Activated CD8-positive, alpha-beta T cell treated with anti-CD3 and anti-CD28 coated beads for 36 hours (primary cell): ENCODE results near the gene ACOT12. TPM values are rescaled to one million over a fixed set of nuclear protein-coding genes. Genes with fewer than 3 reads are reported as not detected.

Source experiments
- ATAC-seq: fragments of 200-7000 bp; cut with Tn5 transposase; one replicate; pipeline ENCODE4 v1.10.0; 2021; ENCODE audit warnings: mild to moderate bottlenecking, moderate library complexity
- CTCF ChIA-PET: fragments of 350-600 bp; sonication (Branson Sonifier 250); formaldehyde crosslinking; loops from one replicate; lab custom pipeline; 2021; ENCODE audit warnings: antibody characterized with exemption; lab: Charles Lee
- POLR2A ChIA-PET: fragments of 350-600 bp; sonication (Branson Sonifier 250); formaldehyde crosslinking; loops from one replicate; lab custom pipeline; 2021; ENCODE audit warnings: antibody characterized with exemption; lab: Charles Lee
- DNase-seq: peaks from one replicate; pipeline ENCODE4 v3.0.0-alpha.2; 2020
- H3K27ac Mint-ChIP-seq: one replicate; pipeline ENCODE4 v1.8.0; 2021; ENCODE audit warnings: mild to moderate bottlenecking, mixed read lengths
- H3K27me3 Mint-ChIP-seq: one replicate; pipeline ENCODE4 v1.8.0; 2021; ENCODE audit warnings: mixed read lengths
- H3K36me3 Mint-ChIP-seq: one replicate; pipeline ENCODE4 v1.8.0; 2021; ENCODE audit warnings: low read depth, mixed read lengths
- H3K4me1 Mint-ChIP-seq: one replicate; pipeline ENCODE4 v1.8.0; 2021; ENCODE audit warnings: low read depth, mixed read lengths
- H3K4me3 Mint-ChIP-seq: one replicate; pipeline ENCODE4 v1.8.0; 2021; ENCODE audit warnings: mild to moderate bottlenecking, moderate library complexity, mixed read lengths
- H3K9me3 Mint-ChIP-seq: one replicate; pipeline ENCODE4 v1.8.0; 2021; ENCODE audit warnings: mixed read lengths
- intact Hi-C: fragments of 100-400 bp; cut with micrococcal nuclease; formaldehyde crosslinking; loops from one replicate; pipeline ENCODE4 v1.10.0; 2022
- total RNA-seq, 2 experiments: library from RNA; stranded (reverse); gene quantifications; one replicate each; pipeline ENCODE4 v1.2.3, GENCODE V29; 2021
- TF ChIP-seq, protein P1 (sequence below): fragments of 200-600 bp; IDR thresholded peaks from one replicate; pipeline ENCODE4 v1.8.0; 2022; ENCODE audit warnings: antibody characterized with exemption, mild to moderate bottlenecking

The ACOT12 gene
- total RNA-seq, 2 experiments from 2014 or later: not detected

DNA sequence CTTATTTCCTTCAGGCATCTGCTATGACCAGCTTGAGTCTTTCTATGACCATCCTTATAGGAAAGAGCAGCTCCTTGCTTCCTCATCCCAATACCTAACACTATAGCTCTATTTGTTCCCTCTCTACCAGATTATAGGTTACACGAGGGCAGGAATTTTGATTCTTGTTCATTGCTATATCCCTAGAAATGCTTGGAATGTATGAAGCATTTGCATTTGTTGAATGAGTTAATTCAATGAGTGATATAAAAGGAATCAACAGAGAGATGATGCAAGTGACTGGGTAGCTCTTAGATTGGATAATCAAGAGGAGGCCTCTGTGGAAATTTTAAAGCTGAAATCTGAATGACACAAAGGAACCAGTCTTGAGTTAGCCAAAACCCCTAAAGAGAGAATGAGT is 78.6 kb downstream of the ACOT12 start:
- no peak overlapping the region for H3K4me3 Mint-ChIP-seq
- POLR2A ChIA-PET: interaction anchor here (3.0 kb wide), 1 partner anchor 13 kb away, joined by 11 read pairs; the partner anchor contains the start of gene ZCCHC9
- intact Hi-C loops: no loop called here
- TF ChIP-seq, protein P1, sequence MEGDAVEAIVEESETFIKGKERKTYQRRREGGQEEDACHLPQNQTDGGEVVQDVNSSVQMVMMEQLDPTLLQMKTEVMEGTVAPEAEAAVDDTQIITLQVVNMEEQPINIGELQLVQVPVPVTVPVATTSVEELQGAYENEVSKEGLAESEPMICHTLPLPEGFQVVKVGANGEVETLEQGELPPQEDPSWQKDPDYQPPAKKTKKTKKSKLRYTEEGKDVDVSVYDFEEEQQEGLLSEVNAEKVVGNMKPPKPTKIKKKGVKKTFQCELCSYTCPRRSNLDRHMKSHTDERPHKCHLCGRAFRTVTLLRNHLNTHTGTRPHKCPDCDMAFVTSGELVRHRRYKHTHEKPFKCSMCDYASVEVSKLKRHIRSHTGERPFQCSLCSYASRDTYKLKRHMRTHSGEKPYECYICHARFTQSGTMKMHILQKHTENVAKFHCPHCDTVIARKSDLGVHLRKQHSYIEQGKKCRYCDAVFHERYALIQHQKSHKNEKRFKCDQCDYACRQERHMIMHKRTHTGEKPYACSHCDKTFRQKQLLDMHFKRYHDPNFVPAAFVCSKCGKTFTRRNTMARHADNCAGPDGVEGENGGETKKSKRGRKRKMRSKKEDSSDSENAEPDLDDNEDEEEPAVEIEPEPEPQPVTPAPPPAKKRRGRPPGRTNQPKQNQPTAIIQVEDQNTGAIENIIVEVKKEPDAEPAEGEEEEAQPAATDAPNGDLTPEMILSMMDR: no peak
- no peak overlapping the region for H3K27ac Mint-ChIP-seq
- H3K9me3 Mint-ChIP-seq: no peaks in the 10 kb centered on the region
- H3K27me3 Mint-ChIP-seq: no peaks in the 10 kb centered on the region
- CTCF ChIA-PET: no interaction called here
- DNase-seq (no peak), ATAC-seq (no peak)
- no peaks in the 10 kb centered on the region for H3K4me1 Mint-ChIP-seq
- peaks cover 14% of the 10 kb centered on the region for H3K36me3 Mint-ChIP-seq

GRCh38 chr5:81314581-81314980 is 79.4 kb downstream of the ACOT12 start:
- TF ChIP-seq, protein P1: no peak
- Mint-ChIP-seq H3K36me3 (peaks cover 14% of the 10 kb centered on the region), H3K9me3 (no peaks in the 10 kb centered on the region), H3K4me1 (no peaks in the 10 kb centered on the region), H3K27ac (no peak overlapping the region), H3K27me3 (no peaks in the 10 kb centered on the region), H3K4me3 (no peak overlapping the region)
- no peak for ATAC-seq
- intact Hi-C loops: no loop called here
- ChIA-PET POLR2A (interaction anchor here (3.0 kb wide), 1 partner anchor 13 kb away, joined by 11 read pairs; the partner anchor contains the start of gene ZCCHC9), CTCF (no interaction called here)
- DNase-seq: no peak

DNA sequence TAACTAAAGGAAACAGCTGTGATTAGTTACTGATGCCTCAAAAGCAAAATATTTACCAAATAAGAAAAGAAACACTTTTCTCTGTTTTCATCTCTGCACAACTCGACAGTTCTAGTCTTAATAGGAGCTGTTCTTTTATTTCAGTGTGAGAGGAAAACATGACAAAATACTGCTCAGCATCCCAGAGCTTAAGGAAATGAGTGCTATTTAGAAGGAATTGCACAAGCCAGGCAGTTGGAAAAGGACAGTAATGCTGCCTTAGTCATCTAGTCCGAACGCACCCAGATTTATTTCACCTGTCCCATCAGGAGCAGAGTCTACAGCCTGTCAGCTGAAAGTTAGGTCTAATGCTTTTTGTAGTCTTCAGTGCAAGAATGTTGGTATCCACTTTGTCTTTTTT is 80.2 kb downstream of the ACOT12 start:
- H3K36me3 Mint-ChIP-seq: peaks cover 14% of the 10 kb centered on the region
- H3K27me3 Mint-ChIP-seq: no peaks in the 10 kb centered on the region
- no peak overlapping the region for H3K4me3 Mint-ChIP-seq
- DNase-seq (no peak), ATAC-seq (no peak)
- intact Hi-C loops: no loop called here
- CTCF ChIA-PET: no interaction called here
- TF ChIP-seq, protein P1: no peak
- H3K27ac Mint-ChIP-seq: no peak overlapping the region
- POLR2A ChIA-PET: interaction anchor here (3.0 kb wide), 1 partner anchor 12 kb away, joined by 11 read pairs; the partner anchor contains the start of gene ZCCHC9
- H3K4me1 Mint-ChIP-seq: no peaks in the 10 kb centered on the region
- no peaks in the 10 kb centered on the region for H3K9me3 Mint-ChIP-seq

- H3K9me3 Mint-ChIP-seq: no peaks in the 10 kb centered on the region
- H3K27me3 Mint-ChIP-seq: no peaks in the 10 kb centered on the region
- TF ChIP-seq, protein P1: no peak
- ATAC-seq: no peak
- ChIA-PET CTCF (no interaction called here), POLR2A (interaction anchor here (3.0 kb wide), 1 partner anchor 11 kb away, joined by 11 read pairs; the partner anchor contains the start of gene ZCCHC9)
- no peak for DNase-seq
- peaks cover 15% of the 10 kb centered on the region for H3K36me3 Mint-ChIP-seq
- H3K4me1 Mint-ChIP-seq: no peaks in the 10 kb centered on the region
- H3K4me3 Mint-ChIP-seq: no peak overlapping the region
- intact Hi-C loops: no loop called here
- H3K27ac Mint-ChIP-seq: no peak overlapping the region
These were observed 80.7 kb downstream of the ACOT12 start for GRCh38 chr5:81313278-81313677.

DNA sequence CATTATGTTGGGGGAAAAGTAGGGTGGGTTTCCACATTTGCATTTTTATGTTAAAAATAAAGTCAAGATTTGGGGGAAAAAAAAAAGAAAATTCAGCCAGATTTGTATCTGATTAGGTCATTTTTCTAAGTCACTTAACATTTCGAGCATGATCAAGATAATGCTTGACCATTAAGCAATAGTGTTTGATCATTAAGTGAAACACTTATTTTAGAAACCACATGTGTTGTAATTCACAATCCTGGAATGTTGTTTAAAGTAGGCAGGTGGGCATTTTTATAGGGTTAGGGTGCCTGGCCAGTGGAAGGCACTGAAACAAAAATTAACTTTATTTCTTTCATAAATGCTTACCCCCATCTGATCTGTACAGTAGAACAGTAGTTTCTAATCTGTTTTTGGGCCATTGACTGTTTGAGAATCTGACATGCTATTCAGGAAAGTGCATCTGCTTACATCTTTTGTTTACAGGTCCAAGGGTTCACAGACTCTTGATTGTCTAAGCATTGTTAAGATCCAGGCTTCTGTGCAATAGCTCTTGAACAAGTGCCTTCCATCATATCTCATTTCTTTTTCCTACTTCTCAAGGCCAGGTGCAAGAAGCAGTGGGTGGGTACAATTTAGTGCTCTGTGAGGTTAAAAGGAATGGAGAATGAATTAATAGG is 83.4 kb downstream of the ACOT12 start:
- no peaks in the 10 kb centered on the region for H3K9me3 Mint-ChIP-seq
- DNase-seq (no peak), ATAC-seq (no peak)
- ChIA-PET CTCF (no interaction called here), POLR2A (interaction anchor here (1.0 to 1.8 kb wide), 2 partner anchors 9 to 134 kb away, joined by 4 to 7 read pairs; partner anchors contain the start of gene ZCCHC9)
- no peak overlapping the region for H3K27ac Mint-ChIP-seq
- no peak overlapping the region for H3K4me3 Mint-ChIP-seq
- H3K27me3 Mint-ChIP-seq: no peaks in the 10 kb centered on the region
- peaks cover 19% of the 10 kb centered on the region for H3K36me3 Mint-ChIP-seq
- TF ChIP-seq, protein P1: no peak
- intact Hi-C loops: no loop called here
- H3K4me1 Mint-ChIP-seq: peaks cover 3% of the 10 kb centered on the region
